GM23338 (cell line): ENCODE data around the gene ZSCAN31. TPM values are rescaled to one million over a fixed set of nuclear protein-coding genes. Genes with fewer than 3 reads are reported as not detected.
A peak's percentile ranks its signal among the peaks of the same experiment; 100 is the strongest.

Experiments
- ATAC-seq: fragments of 200-7000 bp; cut with Tn5 transposase; 3 replicates; pipeline ENCODE4 v1.9.1; 2020
- DNase-seq: peaks from one replicate; pipeline ENCODE4 v3.0.0-alpha.2; 2015; ENCODE audit warnings: low spot score
- H2AFZ ChIP-seq: fragments of 200-600 bp; sonication (generic); 2 replicates; pipeline ENCODE4 v1.8.0; 2016; ENCODE audit warnings: antibody characterized with exemption, mild to moderate bottlenecking, moderate library complexity
- H3F3A ChIP-seq: fragments of 200-600 bp; sonication (generic); replicated peaks from 2 replicates; pipeline ENCODE4 v1.8.0; 2017; ENCODE audit warnings: antibody characterized with exemption, mixed run types, low read depth
- H3K27ac ChIP-seq: fragments of 200-600 bp; sonication (generic); 2 replicates; pipeline ENCODE4 v1.6.1; 2016; ENCODE audit warnings: low read depth
- H3K27me3 ChIP-seq: fragments of 200-600 bp; sonication (generic); 2 replicates; pipeline ENCODE4 v1.8.0; 2016; ENCODE audit warnings: mild to moderate bottlenecking, mixed run types, moderate library complexity; ENCODE audit not compliant: insufficient read depth
- H3K36me3 ChIP-seq: fragments of 200-600 bp; sonication (generic); 2 replicates; pipeline ENCODE4 v1.8.0; 2016; ENCODE audit warnings: mild to moderate bottlenecking; ENCODE audit not compliant: insufficient read depth
- H3K4me1 ChIP-seq: fragments of 200-600 bp; sonication (generic); 2 replicates; pipeline ENCODE4 v1.8.0; 2016; ENCODE audit warnings: mild to moderate bottlenecking, moderate library complexity; ENCODE audit not compliant: insufficient read depth
- H3K4me2 ChIP-seq: fragments of 200-600 bp; sonication (generic); 2 replicates; pipeline ENCODE4 v1.7.1; 2017; ENCODE audit warnings: mixed run types
- H3K4me3 ChIP-seq: fragments of 200-600 bp; sonication (generic); 2 replicates; pipeline ENCODE4 v1.6.1; 2016; ENCODE audit warnings: mixed run types
- H3K79me2 ChIP-seq: fragments of 200-600 bp; sonication (generic); replicated peaks from 2 replicates; pipeline ENCODE4 v1.8.0; 2017; ENCODE audit warnings: mild to moderate bottlenecking; ENCODE audit not compliant: insufficient read depth
- H3K9me2 ChIP-seq: fragments of 200-600 bp; sonication (generic); 2 replicates; pipeline ENCODE4 v1.8.0; 2017; ENCODE audit not compliant: insufficient read depth
- H4K20me1 ChIP-seq: fragments of 200-600 bp; sonication (generic); replicated peaks from 2 replicates; pipeline ENCODE4 v1.8.0; 2017; ENCODE audit warnings: mild to moderate bottlenecking; ENCODE audit not compliant: insufficient read depth
- H3K27ac Mint-ChIP-seq: 2 replicates; pipeline ENCODE4 v1.8.0; 2020; ENCODE audit warnings: inconsistent platforms, mild to moderate bottlenecking, moderate library complexity, mixed read lengths
- H3K27me3 Mint-ChIP-seq: 3 replicates; pipeline ENCODE4 v1.8.0; 2022; ENCODE audit warnings: low read depth, mild to moderate bottlenecking, moderate library complexity, mixed read lengths, inconsistent platforms; ENCODE audit not compliant: insufficient read depth, poor library complexity
- H3K36me3 Mint-ChIP-seq: 3 replicates; pipeline ENCODE4 v1.8.0; 2021; ENCODE audit warnings: low read depth, mild to moderate bottlenecking, inconsistent platforms, moderate library complexity, mixed read lengths
- H3K4me1 Mint-ChIP-seq: 3 replicates; pipeline ENCODE4 v1.8.0; 2020; ENCODE audit warnings: mild to moderate bottlenecking, inconsistent platforms, mixed read lengths
- H3K4me3 Mint-ChIP-seq: 3 replicates; pipeline ENCODE4 v1.8.0; 2021; ENCODE audit warnings: moderate library complexity, mild to moderate bottlenecking, inconsistent platforms, mixed read lengths
- H3K9me3 Mint-ChIP-seq: 3 replicates; pipeline ENCODE4 v1.8.0; 2020; ENCODE audit warnings: moderate library complexity, mild to moderate bottlenecking, inconsistent platforms, mixed read lengths
- CREB1 ChIP-seq: fragments of 250-450 bp; sonication (Bioruptor Pico); IDR thresholded peaks from 2 replicates; pipeline ENCODE4 v1.5.0; 2020; ENCODE audit warnings: low read depth, mild to moderate bottlenecking, moderate library complexity
- ETS1 ChIP-seq: IDR thresholded peaks from 2 replicates; pipeline ENCODE4 v1.6.1; 2016; ENCODE audit warnings: antibody characterized with exemption
- EZH2 ChIP-seq: fragments of 200-600 bp; sonication (generic); IDR thresholded peaks from one replicate; pipeline ENCODE4 v1.8.0; 2017; ENCODE audit warnings: antibody characterized with exemption, mild to moderate bottlenecking, low read depth; ENCODE audit not compliant: unreplicated experiment
- EZH2phosphoT487 ChIP-seq: fragments of 200-600 bp; sonication (generic); IDR thresholded peaks from one replicate; pipeline ENCODE4 v1.8.1; 2018; ENCODE audit warnings: antibody characterized with exemption; ENCODE audit not compliant: unreplicated experiment
- JUNB ChIP-seq: IDR thresholded peaks from one replicate; pipeline ENCODE4 v1.6.1; 2016; ENCODE audit warnings: antibody characterized with exemption; ENCODE audit not compliant: unreplicated experiment
- NANOG ChIP-seq: IDR thresholded peaks from 2 replicates; pipeline ENCODE4 v1.6.1; 2016; ENCODE audit warnings: antibody characterized with exemption, borderline replicate concordance
- POLR2AphosphoS5 ChIP-seq: IDR thresholded peaks from 2 replicates; pipeline ENCODE4 v1.6.1; 2016; ENCODE audit warnings: antibody characterized with exemption, low read depth
- REST ChIP-seq: IDR thresholded peaks from one replicate; pipeline ENCODE4 v1.6.1; 2018; ENCODE audit warnings: antibody characterized with exemption; ENCODE audit not compliant: unreplicated experiment
- STAT1 ChIP-seq: IDR thresholded peaks from one replicate; pipeline ENCODE4 v1.6.1; 2016; ENCODE audit warnings: antibody characterized with exemption; ENCODE audit not compliant: unreplicated experiment
- ZNF114 ChIP-seq: fragments of 250-450 bp; sonication (Bioruptor Pico); IDR thresholded peaks from 2 replicates; pipeline ENCODE4 v1.5.0; 2020; ENCODE audit warnings: mild to moderate bottlenecking, moderate library complexity
- ZNF331 ChIP-seq: fragments of 250-450 bp; sonication (Bioruptor Pico); IDR thresholded peaks from 2 replicates; pipeline ENCODE4 v1.5.0; 2020; ENCODE audit warnings: low read depth, mild to moderate bottlenecking, moderate library complexity
- polyA plus RNA-seq: library from polyadenylated mRNA; unstranded; fragments of >200 nt; fragmentation: Nextera tagmentation; extraction: Ambion mirVana; gene quantifications from 2 replicates; pipeline ENCODE4 v1.2.1, GENCODE V29; 2016
- total RNA-seq: library from RNA; depleted of rRNA; stranded (reverse); fragments of >200 nt; shearing (Covaris generic); gene quantifications from 2 replicates; pipeline ENCODE4 v1.2.3, GENCODE V29; 2014
- TF ChIP-seq, protein P1 (sequence below), 2 experiments: fragments of 200-600 bp in 1 of 2; sonication (generic) in 1 of 2; conservative IDR thresholded peaks; 2 replicates each; pipeline versions ENCODE4 v1.5.1 to v1.6.1; 2016 to 2017; ENCODE audit warnings: antibody characterized with exemption in 2 of 2, low read depth in 2 of 2, mild to moderate bottlenecking in 2 of 2, moderate library complexity in 1 of 2
- TF ChIP-seq, protein P2 (sequence below): fragments of 250-450 bp; sonication (Bioruptor Pico); IDR thresholded peaks from 2 replicates; pipeline ENCODE4 v1.5.0; 2020; ENCODE audit warnings: mild to moderate bottlenecking, moderate library complexity

The ZSCAN31 gene
- total and polyA plus RNA-seq, 2 experiments from 2014 or later = 3.1 to 4.7 TPM

- H3K27ac Mint-ChIP-seq = peak overlapping the region; percentile 97
- ATAC-seq (no peak), DNase-seq (peak; percentile 19)
- Histone ChIP-seq H3K27ac (no peak overlapping the region), H4K20me1 (no peaks in the 10 kb centered on the region; the same call in 1 of the 2 replicates), H3K27me3 (no peaks in the 10 kb centered on the region), H3K9me2 (no peaks in the 10 kb centered on the region), H3K4me1 (peaks cover 4% of the 10 kb centered on the region; the same call in 1 of the 2 replicates), H3K36me3 (no peaks in the 10 kb centered on the region; the same call in 1 of the 2 replicates), H3K4me2 (no peak overlapping the region), H3K79me2 (peaks cover 30% of the 10 kb centered on the region), H3F3A (no peaks in the 10 kb centered on the region), H2AFZ (no peak overlapping the region), H3K4me3 (no peak overlapping the region)
- peaks cover 39% of the 10 kb centered on the region for H3K36me3 Mint-ChIP-seq
- peaks cover 6% of the 10 kb centered on the region for H3K27me3 Mint-ChIP-seq
- TF ChIP-seq, protein P1, sequence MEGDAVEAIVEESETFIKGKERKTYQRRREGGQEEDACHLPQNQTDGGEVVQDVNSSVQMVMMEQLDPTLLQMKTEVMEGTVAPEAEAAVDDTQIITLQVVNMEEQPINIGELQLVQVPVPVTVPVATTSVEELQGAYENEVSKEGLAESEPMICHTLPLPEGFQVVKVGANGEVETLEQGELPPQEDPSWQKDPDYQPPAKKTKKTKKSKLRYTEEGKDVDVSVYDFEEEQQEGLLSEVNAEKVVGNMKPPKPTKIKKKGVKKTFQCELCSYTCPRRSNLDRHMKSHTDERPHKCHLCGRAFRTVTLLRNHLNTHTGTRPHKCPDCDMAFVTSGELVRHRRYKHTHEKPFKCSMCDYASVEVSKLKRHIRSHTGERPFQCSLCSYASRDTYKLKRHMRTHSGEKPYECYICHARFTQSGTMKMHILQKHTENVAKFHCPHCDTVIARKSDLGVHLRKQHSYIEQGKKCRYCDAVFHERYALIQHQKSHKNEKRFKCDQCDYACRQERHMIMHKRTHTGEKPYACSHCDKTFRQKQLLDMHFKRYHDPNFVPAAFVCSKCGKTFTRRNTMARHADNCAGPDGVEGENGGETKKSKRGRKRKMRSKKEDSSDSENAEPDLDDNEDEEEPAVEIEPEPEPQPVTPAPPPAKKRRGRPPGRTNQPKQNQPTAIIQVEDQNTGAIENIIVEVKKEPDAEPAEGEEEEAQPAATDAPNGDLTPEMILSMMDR (conservative IDR thresholded peaks at IDR 0.05; ENCODE audit: low read depth in 2 of 2) = no peak
- TF ChIP-seq REST (no peak), NANOG (no peak), EZH2 (no peak), POLR2AphosphoS5 (no peak), EZH2phosphoT487 (no peak), ZNF114 (CRISPR knock-in tag) (no peak), ETS1 (no peak), ZNF331 (CRISPR knock-in tag) (no peak), CREB1 (CRISPR knock-in tag) (no peak), STAT1 (no peak), JUNB (no peak)
- TF ChIP-seq, protein P2, sequence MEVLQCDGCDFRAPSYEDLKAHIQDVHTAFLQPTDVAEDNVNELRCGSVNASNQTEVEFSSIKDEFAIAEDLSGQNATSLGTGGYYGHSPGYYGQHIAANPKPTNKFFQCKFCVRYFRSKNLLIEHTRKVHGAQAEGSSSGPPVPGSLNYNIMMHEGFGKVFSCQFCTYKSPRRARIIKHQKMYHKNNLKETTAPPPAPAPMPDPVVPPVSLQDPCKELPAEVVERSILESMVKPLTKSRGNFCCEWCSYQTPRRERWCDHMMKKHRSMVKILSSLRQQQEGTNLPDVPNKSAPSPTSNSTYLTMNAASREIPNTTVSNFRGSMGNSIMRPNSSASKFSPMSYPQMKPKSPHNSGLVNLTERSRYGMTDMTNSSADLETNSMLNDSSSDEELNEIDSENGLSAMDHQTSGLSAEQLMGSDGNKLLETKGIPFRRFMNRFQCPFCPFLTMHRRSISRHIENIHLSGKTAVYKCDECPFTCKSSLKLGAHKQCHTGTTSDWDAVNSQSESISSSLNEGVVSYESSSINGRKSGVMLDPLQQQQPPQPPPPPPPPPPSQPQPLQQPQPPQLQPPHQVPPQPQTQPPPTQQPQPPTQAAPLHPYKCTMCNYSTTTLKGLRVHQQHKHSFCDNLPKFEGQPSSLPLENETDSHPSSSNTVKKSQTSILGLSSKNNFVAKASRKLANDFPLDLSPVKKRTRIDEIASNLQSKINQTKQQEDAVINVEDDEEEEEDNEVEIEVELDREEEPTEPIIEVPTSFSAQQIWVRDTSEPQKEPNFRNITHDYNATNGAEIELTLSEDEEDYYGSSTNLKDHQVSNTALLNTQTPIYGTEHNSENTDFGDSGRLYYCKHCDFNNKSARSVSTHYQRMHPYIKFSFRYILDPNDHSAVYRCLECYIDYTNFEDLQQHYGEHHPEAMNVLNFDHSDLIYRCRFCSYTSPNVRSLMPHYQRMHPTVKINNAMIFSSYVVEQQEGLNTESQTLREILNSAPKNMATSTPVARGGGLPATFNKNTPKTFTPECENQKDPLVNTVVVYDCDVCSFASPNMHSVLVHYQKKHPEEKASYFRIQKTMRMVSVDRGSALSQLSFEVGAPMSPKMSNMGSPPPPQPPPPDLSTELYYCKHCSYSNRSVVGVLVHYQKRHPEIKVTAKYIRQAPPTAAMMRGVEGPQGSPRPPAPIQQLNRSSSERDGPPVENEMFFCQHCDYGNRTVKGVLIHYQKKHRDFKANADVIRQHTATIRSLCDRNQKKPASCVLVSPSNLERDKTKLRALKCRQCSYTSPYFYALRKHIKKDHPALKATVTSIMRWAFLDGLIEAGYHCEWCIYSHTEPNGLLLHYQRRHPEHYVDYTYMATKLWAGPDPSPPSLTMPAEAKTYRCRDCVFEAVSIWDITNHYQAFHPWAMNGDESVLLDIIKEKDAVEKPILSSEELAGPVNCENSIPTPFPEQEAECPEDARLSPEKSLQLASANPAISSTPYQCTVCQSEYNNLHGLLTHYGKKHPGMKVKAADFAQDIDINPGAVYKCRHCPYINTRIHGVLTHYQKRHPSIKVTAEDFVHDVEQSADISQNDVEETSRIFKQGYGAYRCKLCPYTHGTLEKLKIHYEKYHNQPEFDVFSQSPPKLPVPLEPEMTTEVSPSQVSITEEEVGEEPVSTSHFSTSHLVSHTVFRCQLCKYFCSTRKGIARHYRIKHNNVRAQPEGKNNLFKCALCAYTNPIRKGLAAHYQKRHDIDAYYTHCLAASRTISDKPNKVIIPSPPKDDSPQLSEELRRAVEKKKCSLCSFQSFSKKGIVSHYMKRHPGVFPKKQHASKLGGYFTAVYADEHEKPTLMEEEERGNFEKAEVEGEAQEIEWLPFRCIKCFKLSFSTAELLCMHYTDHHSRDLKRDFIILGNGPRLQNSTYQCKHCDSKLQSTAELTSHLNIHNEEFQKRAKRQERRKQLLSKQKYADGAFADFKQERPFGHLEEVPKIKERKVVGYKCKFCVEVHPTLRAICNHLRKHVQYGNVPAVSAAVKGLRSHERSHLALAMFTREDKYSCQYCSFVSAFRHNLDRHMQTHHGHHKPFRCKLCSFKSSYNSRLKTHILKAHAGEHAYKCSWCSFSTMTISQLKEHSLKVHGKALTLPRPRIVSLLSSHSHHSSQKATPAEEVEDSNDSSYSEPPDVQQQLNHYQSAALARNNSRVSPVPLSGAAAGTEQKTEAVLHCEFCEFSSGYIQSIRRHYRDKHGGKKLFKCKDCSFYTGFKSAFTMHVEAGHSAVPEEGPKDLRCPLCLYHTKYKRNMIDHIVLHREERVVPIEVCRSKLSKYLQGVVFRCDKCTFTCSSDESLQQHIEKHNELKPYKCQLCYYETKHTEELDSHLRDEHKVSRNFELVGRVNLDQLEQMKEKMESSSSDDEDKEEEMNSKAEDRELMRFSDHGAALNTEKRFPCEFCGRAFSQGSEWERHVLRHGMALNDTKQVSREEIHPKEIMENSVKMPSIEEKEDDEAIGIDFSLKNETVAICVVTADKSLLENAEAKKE (CRISPR knock-in tag) = no peak
- H3K4me3 Mint-ChIP-seq = no peak overlapping the region
- peaks cover 12% of the 10 kb centered on the region for H3K4me1 Mint-ChIP-seq
- peaks cover 20% of the 10 kb centered on the region; the same call in 2 of the 3 replicates for H3K9me3 Mint-ChIP-seq
Measured at GRCh38 chr6:28357036-28357435, 21.1 kb upstream of the ZSCAN31 start.
